A673 (cell line): Measurements from ENCODE around the gene ARHGAP26. TPM values are rescaled to one million over a fixed set of nuclear protein-coding genes. Genes with fewer than 3 reads are reported as not detected.

Experiments
- BruUV-seq: library from RNA; stranded (reverse); fragments of 400-500 nt; replicated peaks from 2 replicates; lab custom pipeline; 2021; lab: Mats Ljungman, UMichigan
- CTCF ChIA-PET: fragments of 300-600 bp; sonication (Branson Sonifier 250); formaldehyde crosslinking; loops from one replicate; lab custom pipeline; 2022; ENCODE audit warnings: antibody characterized with exemption; lab: Charles Lee
- POLR2A ChIA-PET: fragments of 300-600 bp; sonication (Branson Sonifier 250); formaldehyde crosslinking; loops from one replicate; lab custom pipeline; 2022; ENCODE audit warnings: antibody characterized with exemption; ENCODE audit not compliant: low non-redundant PET; lab: Charles Lee
- DNase-seq: peaks from one replicate; pipeline ENCODE4 v3.0.0-alpha.2; 2015; ENCODE audit warnings: low spot score
- H3K27ac ChIP-seq: fragments of 200-600 bp; sonication (generic); 2 replicates; pipeline ENCODE4 v1.5.1; 2016; ENCODE audit warnings: mixed run types, low read depth, mild to moderate bottlenecking, mixed read lengths, antibody characterized with exemption, low read length; ENCODE audit not compliant: poor library complexity, severe bottlenecking
- H3K27me3 ChIP-seq: fragments of 200-600 bp; sonication (generic); replicated peaks from 2 replicates; pipeline ENCODE4 v1.6.1; 2017; ENCODE audit warnings: mixed run types, low read depth, mild to moderate bottlenecking, mixed read lengths, antibody characterized with exemption, low read length; ENCODE audit not compliant: insufficient read depth, poor library complexity
- H3K36me3 ChIP-seq: fragments of 200-600 bp; sonication (generic); 2 replicates; pipeline ENCODE4 v1.6.1; 2016; ENCODE audit warnings: mixed run types, mild to moderate bottlenecking, mixed read lengths, antibody characterized with exemption, low read length; ENCODE audit not compliant: insufficient read depth, poor library complexity, severe bottlenecking
- H3K4me1 ChIP-seq: fragments of 200-600 bp; sonication (generic); 2 replicates; pipeline ENCODE4 v1.6.1; 2017; ENCODE audit warnings: mixed run types, mild to moderate bottlenecking, mixed read lengths, antibody characterized with exemption, low read length; ENCODE audit not compliant: insufficient read depth, poor library complexity, severe bottlenecking
- H3K4me3 ChIP-seq: fragments of 200-600 bp; sonication (generic); 2 replicates; pipeline ENCODE4 v1.5.1; 2016; ENCODE audit warnings: low read depth, mixed run types, mild to moderate bottlenecking, mixed read lengths, low read length; ENCODE audit not compliant: poor library complexity, severe bottlenecking
- H3K9me3 ChIP-seq: fragments of 200-600 bp; sonication (generic); 2 replicates; pipeline ENCODE4 v1.6.1; 2016; ENCODE audit warnings: mixed run types, low read depth, mild to moderate bottlenecking, mixed read lengths, antibody characterized with exemption, low read length; ENCODE audit not compliant: poor library complexity, severe bottlenecking
- CTCF ChIP-seq: fragments of 300-800, 200-600 bp; sonication (generic); conservative IDR thresholded peaks from 2 replicates; pipeline ENCODE4 v1.5.1; 2017; ENCODE audit warnings: low read depth, mild to moderate bottlenecking, antibody characterized with exemption, low read length, moderate library complexity, mixed read lengths
- EZH2 ChIP-seq: fragments of 200-600 bp; sonication (generic); IDR thresholded peaks from 2 replicates; pipeline ENCODE4 v1.6.1; 2017; ENCODE audit warnings: borderline replicate concordance, low read depth, mild to moderate bottlenecking, mixed read lengths, antibody characterized with exemption, low read length; ENCODE audit not compliant: poor library complexity, severe bottlenecking
- intact Hi-C: fragments of 100-400 bp; cut with micrococcal nuclease; formaldehyde crosslinking; loops from one replicate; pipeline ENCODE4 v1.10.0; 2022; ENCODE audit not compliant: unreplicated experiment
- total RNA-seq: library from RNA; stranded (reverse); gene quantifications from 2 replicates; pipeline ENCODE4 v1.2.3, GENCODE V29; 2021

The ARHGAP26 gene
- total RNA-seq, 1 experiment from 2014 or later = 25.5 TPM

- TF ChIP-seq CTCF (no peak), EZH2 (no peak)
- Histone ChIP-seq H3K27me3 (no peaks in the 10 kb centered on the region), H3K4me1 (peaks cover 8% of the 10 kb centered on the region), H3K4me3 (no peak overlapping the region), H3K36me3 (no peaks in the 10 kb centered on the region), H3K27ac (no peak overlapping the region), H3K9me3 (no peaks in the 10 kb centered on the region)
- ChIA-PET POLR2A (no interaction called here), CTCF (no interaction called here)
- intact Hi-C loops = no loop called here
- BruUV-seq = no TSS peak
- peak; percentile 46 for DNase-seq
Observed at GRCh38 chr5:142862594-142862993, 92.4 kb downstream of the ARHGAP26 start.

- peaks cover 8% of the 10 kb centered on the region for H3K4me1 ChIP-seq
- POLR2A ChIA-PET = no interaction called here
Observed at GRCh38 chr5:142863856-142864255, 93.7 kb downstream of the ARHGAP26 start.

GRCh38 chr5:142864290-142865260 is 94.4 kb downstream of the ARHGAP26 start:
- TF ChIP-seq CTCF = no peak
- TF ChIP-seq EZH2 = no peak
- no peaks in the 10 kb centered on the region for H3K9me3 ChIP-seq
- no peak for DNase-seq
- peaks cover 12% of the 10 kb centered on the region for H3K4me1 ChIP-seq
- no peak overlapping the region for H3K4me3 ChIP-seq
- POLR2A ChIA-PET = no interaction called here
- BruUV-seq = no TSS peak
- no peak overlapping the region for H3K27ac ChIP-seq
- H3K36me3 ChIP-seq = no peaks in the 10 kb centered on the region
- intact Hi-C loops = no loop called here
- CTCF ChIA-PET = interaction anchor here (0.9 to 1.5 kb wide), 2 partner anchors 148 to 1007 kb away, joined by 4 to 5 read pairs; no protein-coding TSS in a partner anchor
- H3K27me3 ChIP-seq = no peaks in the 10 kb centered on the region

More at GRCh38 chr5:142863856-142864255, 93.7 kb downstream of the ARHGAP26 start:
- Histone ChIP-seq H3K27me3 (no peaks in the 10 kb centered on the region), H3K36me3 (no peaks in the 10 kb centered on the region), H3K27ac (no peak overlapping the region), H3K9me3 (no peaks in the 10 kb centered on the region), H3K4me3 (no peak overlapping the region)
- CTCF ChIA-PET = interaction anchor here (0.9 kb wide), 1 partner anchor 1006 kb away, joined by 4 read pairs; no protein-coding TSS in a partner anchor
- intact Hi-C loops = no loop called here
- no TSS peak for BruUV-seq
- DNase-seq = no peak
- no peak for TF ChIP-seq CTCF
- no peak for TF ChIP-seq EZH2
